CD4-positive, alpha-beta T cell (primary cell): ENCODE measurements around the gene SHROOM2. TPM values are rescaled to one million over a fixed set of nuclear protein-coding genes. Genes with fewer than 3 reads are reported as not detected.

ENCODE experiments used
- ATAC-seq: fragments of 200-7000 bp; cut with Tn5 transposase; one replicate; pipeline ENCODE4 v1.10.0; 2022; ENCODE audit warnings: mild to moderate bottlenecking; ENCODE audit not compliant: poor library complexity
- CTCF ChIA-PET: fragments of 350-600 bp; sonication (Branson Sonifier 250); formaldehyde crosslinking; loops from one replicate; lab custom pipeline; 2021; ENCODE audit warnings: antibody characterized with exemption, inconsistent platforms; lab: Charles Lee
- POLR2A ChIA-PET: fragments of 350-600 bp; sonication (Branson Sonifier 250); formaldehyde crosslinking; loops from one replicate; lab custom pipeline; 2021; ENCODE audit warnings: antibody characterized with exemption, inconsistent platforms; lab: Charles Lee
- DNase-seq, 14 experiments: peaks; one replicate each; pipeline ENCODE4 v3.0.0-alpha.2; 2013 to 2020; ENCODE audit warnings: mixed read lengths in 2 of 14
- H3K27ac ChIP-seq, 2 donors: one replicate each; pipeline versions ENCODE4 v1.5.1 to v1.7.0; 2013; ENCODE audit warnings: low read length in 2 of 2, low read depth in 1 of 2, mild to moderate bottlenecking in 1 of 2
- H3K27me3 ChIP-seq, 2 experiments: 1 replicate in 1 of 2; 2 replicates in 1 of 2; pipeline versions ENCODE4 v1.6.1 to v1.7.0; 2013; ENCODE audit warnings: low read length in 2 of 2, control low read depth in 1 of 2, mild to moderate bottlenecking in 1 of 2, moderate library complexity in 1 of 2; ENCODE audit not compliant: insufficient read depth in 2 of 2, control insufficient read depth in 1 of 2
- H3K36me3 ChIP-seq: one replicate; pipeline ENCODE4 v1.6.1; 2013; ENCODE audit warnings: low read length, control low read depth; ENCODE audit not compliant: insufficient read depth
- H3K4me1 ChIP-seq: one replicate; pipeline ENCODE4 v1.6.1; 2013; ENCODE audit warnings: low read length, control low read depth; ENCODE audit not compliant: insufficient read depth
- H3K4me3 ChIP-seq: one replicate; pipeline ENCODE4 v1.5.1; 2013; ENCODE audit warnings: mild to moderate bottlenecking, low read length, moderate library complexity
- H3K9me3 ChIP-seq, 2 experiments: 1 replicate in 1 of 2; 2 replicates in 1 of 2; pipeline versions ENCODE4 v1.6.1 to v1.7.0; 2013; ENCODE audit warnings: low read length in 2 of 2, mild to moderate bottlenecking in 2 of 2, control low read depth in 1 of 2, moderate library complexity in 1 of 2; ENCODE audit not compliant: control insufficient read depth in 1 of 2, insufficient read depth in 1 of 2
- H3K27ac Mint-ChIP-seq: one replicate; pipeline ENCODE4 v1.8.0; 2020; ENCODE audit warnings: mixed read lengths
- H3K27me3 Mint-ChIP-seq: one replicate; pipeline ENCODE4 v1.8.0; 2021; ENCODE audit warnings: mixed read lengths
- H3K36me3 Mint-ChIP-seq: one replicate; pipeline ENCODE4 v1.8.0; 2021; ENCODE audit warnings: low read depth, mixed read lengths
- H3K4me1 Mint-ChIP-seq: one replicate; pipeline ENCODE4 v1.8.0; 2021; ENCODE audit warnings: low read depth, mixed read lengths
- H3K4me3 Mint-ChIP-seq: one replicate; pipeline ENCODE4 v1.8.0; 2020; ENCODE audit warnings: mild to moderate bottlenecking, mixed read lengths
- H3K9me3 Mint-ChIP-seq: one replicate; pipeline ENCODE4 v1.8.0; 2020; ENCODE audit warnings: mixed read lengths
- intact Hi-C, 2 experiments: fragments of 100-400 bp; cut with DNase I in 1 of 2; cut with micrococcal nuclease in 1 of 2; formaldehyde crosslinking; loops; one replicate each; pipeline versions ENCODE4 v1.15.1 to v1.9.0; 2023 to 2025; cut with DNase I, micrococcal nuclease
- total RNA-seq, 174 experiments: library from RNA in 2 of 174; stranded (reverse) in 2 of 174; gene quantifications; one replicate each; pipeline ENCODE4 v1.2.3 and lab custom pipeline; 2021 to 2026
- TF ChIP-seq, protein P1 (sequence below): fragments of 200-600 bp; IDR thresholded peaks from one replicate; pipeline ENCODE4 v1.8.0; 2022; ENCODE audit warnings: antibody characterized with exemption, mild to moderate bottlenecking

SHROOM2 gene
- total RNA-seq, 2 experiments from 2014 or later: not detected

DNA sequence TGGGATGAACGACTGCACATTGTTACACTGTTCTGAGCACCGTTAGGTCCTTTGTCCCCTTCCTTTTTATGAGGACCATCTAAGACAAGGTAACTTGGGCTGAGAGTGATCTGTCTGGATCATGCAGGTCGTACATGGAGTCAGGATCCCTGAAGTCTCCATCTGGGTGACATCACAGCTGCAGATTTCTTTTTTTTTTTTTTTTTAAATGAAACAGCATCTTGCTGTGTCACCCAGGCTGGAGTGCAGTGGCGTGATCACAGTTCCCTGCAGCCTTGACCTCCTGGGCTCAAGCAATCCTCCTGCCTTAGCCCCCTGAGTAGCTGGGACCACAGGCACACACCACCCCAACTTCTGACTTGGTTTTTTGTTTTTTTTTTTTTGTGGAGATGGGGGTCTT, 16.5 kb downstream of the SHROOM2 start:
- H3K9me3 Mint-ChIP-seq: no peaks in the 10 kb centered on the region
- no peaks in the 10 kb centered on the region for H3K36me3 Mint-ChIP-seq
- Histone ChIP-seq H3K36me3 (no peaks in the 10 kb centered on the region), H3K9me3 (peaks cover 0 to 5% of the 10 kb centered on the region in 2 experiments), H3K27ac (no peak overlapping the region), H3K4me3 (no peak overlapping the region), H3K4me1 (no peaks in the 10 kb centered on the region), H3K27me3 (no peaks in the 10 kb centered on the region)
- H3K27ac Mint-ChIP-seq: no peak overlapping the region
- no peaks in the 10 kb centered on the region for H3K27me3 Mint-ChIP-seq
- no peak for DNase-seq
- H3K4me1 Mint-ChIP-seq: no peaks in the 10 kb centered on the region
- no peak for ATAC-seq
- ChIA-PET POLR2A (no interaction called here), CTCF (no interaction called here)
- H3K4me3 Mint-ChIP-seq: no peak overlapping the region
- TF ChIP-seq, protein P1, sequence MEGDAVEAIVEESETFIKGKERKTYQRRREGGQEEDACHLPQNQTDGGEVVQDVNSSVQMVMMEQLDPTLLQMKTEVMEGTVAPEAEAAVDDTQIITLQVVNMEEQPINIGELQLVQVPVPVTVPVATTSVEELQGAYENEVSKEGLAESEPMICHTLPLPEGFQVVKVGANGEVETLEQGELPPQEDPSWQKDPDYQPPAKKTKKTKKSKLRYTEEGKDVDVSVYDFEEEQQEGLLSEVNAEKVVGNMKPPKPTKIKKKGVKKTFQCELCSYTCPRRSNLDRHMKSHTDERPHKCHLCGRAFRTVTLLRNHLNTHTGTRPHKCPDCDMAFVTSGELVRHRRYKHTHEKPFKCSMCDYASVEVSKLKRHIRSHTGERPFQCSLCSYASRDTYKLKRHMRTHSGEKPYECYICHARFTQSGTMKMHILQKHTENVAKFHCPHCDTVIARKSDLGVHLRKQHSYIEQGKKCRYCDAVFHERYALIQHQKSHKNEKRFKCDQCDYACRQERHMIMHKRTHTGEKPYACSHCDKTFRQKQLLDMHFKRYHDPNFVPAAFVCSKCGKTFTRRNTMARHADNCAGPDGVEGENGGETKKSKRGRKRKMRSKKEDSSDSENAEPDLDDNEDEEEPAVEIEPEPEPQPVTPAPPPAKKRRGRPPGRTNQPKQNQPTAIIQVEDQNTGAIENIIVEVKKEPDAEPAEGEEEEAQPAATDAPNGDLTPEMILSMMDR: no peak
- intact Hi-C loops: no loop called here

DNA sequence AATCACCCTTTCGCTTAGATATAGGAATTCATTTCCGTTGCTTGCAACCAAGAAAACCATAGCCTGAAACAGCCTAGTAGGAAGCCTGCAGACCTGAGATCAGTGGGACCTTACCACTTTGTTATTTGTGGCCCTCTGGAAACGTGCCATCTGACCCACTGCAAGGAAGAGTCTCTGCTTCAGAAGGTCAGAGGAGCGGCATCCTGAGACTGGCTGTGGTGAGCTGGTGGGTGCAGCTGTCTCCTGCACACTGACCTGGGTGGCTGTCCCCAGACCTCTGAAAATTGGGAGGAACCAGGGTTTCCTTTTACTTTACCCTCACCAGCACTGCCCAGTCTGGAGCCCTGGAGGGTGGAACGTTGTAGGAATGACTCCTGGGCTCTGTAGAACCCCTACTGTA, 18.2 kb downstream of the SHROOM2 start:
- no peak for ATAC-seq

DNA sequence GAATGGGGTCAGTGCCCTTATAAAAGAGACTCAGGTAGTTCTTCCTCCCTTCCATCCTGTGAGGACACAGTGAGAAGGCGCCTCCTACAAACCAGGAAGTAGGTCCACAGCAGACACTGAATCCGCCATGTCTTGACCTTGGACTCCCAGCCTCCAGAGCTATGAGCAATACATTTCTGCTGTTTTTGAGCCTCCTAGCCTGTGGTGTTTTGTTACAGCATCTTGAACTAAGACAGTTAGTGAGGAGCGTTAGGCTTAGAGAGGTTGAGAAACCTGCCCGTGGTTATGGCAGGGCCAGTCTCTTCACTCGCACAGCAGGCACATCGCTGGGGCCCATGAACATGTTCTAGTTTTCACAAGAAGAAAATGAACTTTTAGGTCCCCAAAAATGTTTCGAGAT, 19.7 kb downstream of the SHROOM2 start:
- TF ChIP-seq, protein P1: no peak
- no peaks in the 10 kb centered on the region for H3K9me3 Mint-ChIP-seq
- Histone ChIP-seq H3K27ac (no peak overlapping the region), H3K27me3 (no peaks in the 10 kb centered on the region), H3K9me3 (no peaks in the 10 kb centered on the region), H3K4me1 (no peaks in the 10 kb centered on the region), H3K36me3 (no peaks in the 10 kb centered on the region), H3K4me3 (no peak overlapping the region)
- intact Hi-C loops: no loop called here
- ChIA-PET CTCF (no interaction called here), POLR2A (no interaction called here)
- H3K4me3 Mint-ChIP-seq: no peak overlapping the region
- no peak overlapping the region for H3K27ac Mint-ChIP-seq
- H3K36me3 Mint-ChIP-seq: no peaks in the 10 kb centered on the region
- no peak for ATAC-seq
- H3K4me1 Mint-ChIP-seq: no peaks in the 10 kb centered on the region
- H3K27me3 Mint-ChIP-seq: no peaks in the 10 kb centered on the region
- no peak for DNase-seq

More for the DNA sequence above, 18.2 kb downstream of the SHROOM2 start:
- H3K27me3 ChIP-seq: no peaks in the 10 kb centered on the region
- intact Hi-C loops: no loop called here
- Mint-ChIP-seq H3K4me3 (no peak overlapping the region), H3K36me3 (no peaks in the 10 kb centered on the region), H3K4me1 (no peaks in the 10 kb centered on the region), H3K27me3 (no peaks in the 10 kb centered on the region), H3K27ac (no peak overlapping the region), H3K9me3 (no peaks in the 10 kb centered on the region)
- H3K36me3 ChIP-seq: no peaks in the 10 kb centered on the region
- POLR2A ChIA-PET: no interaction called here
- H3K9me3 ChIP-seq: peaks cover 0 to 5% of the 10 kb centered on the region in 2 experiments
- no peak for DNase-seq
- TF ChIP-seq, protein P1: no peak
- H3K4me1 ChIP-seq: no peaks in the 10 kb centered on the region
- CTCF ChIA-PET: no interaction called here
- no peak overlapping the region for H3K4me3 ChIP-seq
- no peak overlapping the region for H3K27ac ChIP-seq
